HG02973 (cell line): ENCODE data around the gene CFAP20.
"Not testable (repeated sequence)": the region's sequence is repeated elsewhere in the genome, so short reads cannot be mapped to it uniquely, and the experiment has no call there.

Experiments used
- ATAC-seq: cut with Tn5 transposase; IDR thresholded peaks from one replicate; pipeline ENCODE4 v1.9.1; 2021; ENCODE audit warnings: moderate library complexity; ENCODE audit not compliant: unreplicated experiment

The CFAP20 gene

DNA sequence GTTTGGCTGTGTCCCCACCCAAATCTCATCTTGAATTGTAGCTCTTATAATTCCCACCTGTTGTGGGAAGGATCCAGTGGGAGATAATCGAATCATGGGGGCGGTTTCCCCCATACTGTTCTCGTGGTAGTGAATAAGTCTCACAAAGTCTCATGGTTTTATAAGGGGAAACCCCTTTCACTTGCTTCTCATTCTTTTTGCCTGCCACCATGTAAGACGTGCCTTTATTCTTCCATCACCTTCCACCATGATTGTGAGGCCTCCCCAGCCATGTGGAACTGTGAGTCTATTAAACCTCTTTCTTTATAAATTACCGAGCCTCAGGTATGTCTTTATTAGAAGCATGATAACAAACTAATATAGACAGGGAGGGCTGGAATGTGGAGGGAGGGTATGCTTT lies 57.0 kb downstream of the CFAP20 start:
- ATAC-seq: not testable (repeated sequence)

GRCh38 chr16:58070585-58070984 lies 58.6 kb downstream of the CFAP20 start:
- no peak for ATAC-seq
